Activated naive CD8-positive, alpha-beta T cell treated with anti-CD3 and anti-CD28 coated beads for 36 hours (primary cell): ENCODE measurements around the gene CYP46A1. TPM values are rescaled to one million over a fixed set of nuclear protein-coding genes. Genes with fewer than 3 reads are reported as not detected.
"Not testable (repeated sequence)": the region's sequence is repeated elsewhere in the genome, so short reads cannot be mapped to it uniquely, and the experiment has no call there.

ENCODE experiments used
- DNase-seq: peaks from one replicate; pipeline ENCODE4 v3.0.0; 2021
- H3K27ac Mint-ChIP-seq: one replicate; pipeline ENCODE4 v1.8.0; 2022; ENCODE audit warnings: mild to moderate bottlenecking, moderate library complexity, mixed read lengths
- H3K27me3 Mint-ChIP-seq: one replicate; pipeline ENCODE4 v1.8.0; 2022; ENCODE audit warnings: mild to moderate bottlenecking, mixed read lengths
- H3K36me3 Mint-ChIP-seq: one replicate; pipeline ENCODE4 v1.8.0; 2021; ENCODE audit warnings: mild to moderate bottlenecking, mixed read lengths
- H3K4me1 Mint-ChIP-seq: one replicate; pipeline ENCODE4 v1.8.0; 2021; ENCODE audit warnings: mixed read lengths
- H3K4me3 Mint-ChIP-seq: one replicate; pipeline ENCODE4 v1.8.0; 2022; ENCODE audit warnings: mild to moderate bottlenecking, moderate library complexity, mixed read lengths
- H3K9me3 Mint-ChIP-seq: one replicate; pipeline ENCODE4 v1.8.0; 2022; ENCODE audit warnings: mixed read lengths
- total RNA-seq, 2 experiments: library from RNA; stranded (reverse); gene quantifications; one replicate each; pipeline ENCODE4 v1.2.3, GENCODE V29; 2021

CYP46A1 gene
- total RNA-seq, 2 experiments from 2014 or later: 0.16 to 0.18 TPM

DNA sequence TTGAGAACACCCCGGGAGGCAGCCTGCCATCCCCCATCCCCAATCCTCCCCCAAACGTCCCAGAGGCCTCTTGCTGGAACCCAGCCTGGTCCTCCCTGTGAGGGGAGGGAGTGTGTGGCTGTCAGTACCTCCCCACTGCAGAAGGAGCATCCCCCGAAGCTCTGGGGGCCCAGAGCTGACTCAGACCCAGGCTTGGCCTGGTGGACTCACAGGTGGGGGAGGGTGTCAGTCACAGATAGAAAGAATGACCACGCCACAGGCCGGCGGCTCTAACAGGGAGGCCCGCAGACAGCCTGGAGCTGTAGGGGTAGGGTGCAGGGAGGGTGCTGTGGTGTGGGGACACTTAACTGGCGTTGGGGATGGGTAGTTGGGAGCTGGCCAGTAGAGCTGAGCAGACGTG is 33.9 kb upstream of the CYP46A1 start:
- no peaks in the 10 kb centered on the region for H3K9me3 Mint-ChIP-seq
- H3K4me3 Mint-ChIP-seq: no peak overlapping the region
- no peak for DNase-seq
- H3K27me3 Mint-ChIP-seq: peaks cover 39% of the 10 kb centered on the region
- no peaks in the 10 kb centered on the region for H3K36me3 Mint-ChIP-seq
- no peak overlapping the region for H3K27ac Mint-ChIP-seq
- no peaks in the 10 kb centered on the region for H3K4me1 Mint-ChIP-seq

DNA sequence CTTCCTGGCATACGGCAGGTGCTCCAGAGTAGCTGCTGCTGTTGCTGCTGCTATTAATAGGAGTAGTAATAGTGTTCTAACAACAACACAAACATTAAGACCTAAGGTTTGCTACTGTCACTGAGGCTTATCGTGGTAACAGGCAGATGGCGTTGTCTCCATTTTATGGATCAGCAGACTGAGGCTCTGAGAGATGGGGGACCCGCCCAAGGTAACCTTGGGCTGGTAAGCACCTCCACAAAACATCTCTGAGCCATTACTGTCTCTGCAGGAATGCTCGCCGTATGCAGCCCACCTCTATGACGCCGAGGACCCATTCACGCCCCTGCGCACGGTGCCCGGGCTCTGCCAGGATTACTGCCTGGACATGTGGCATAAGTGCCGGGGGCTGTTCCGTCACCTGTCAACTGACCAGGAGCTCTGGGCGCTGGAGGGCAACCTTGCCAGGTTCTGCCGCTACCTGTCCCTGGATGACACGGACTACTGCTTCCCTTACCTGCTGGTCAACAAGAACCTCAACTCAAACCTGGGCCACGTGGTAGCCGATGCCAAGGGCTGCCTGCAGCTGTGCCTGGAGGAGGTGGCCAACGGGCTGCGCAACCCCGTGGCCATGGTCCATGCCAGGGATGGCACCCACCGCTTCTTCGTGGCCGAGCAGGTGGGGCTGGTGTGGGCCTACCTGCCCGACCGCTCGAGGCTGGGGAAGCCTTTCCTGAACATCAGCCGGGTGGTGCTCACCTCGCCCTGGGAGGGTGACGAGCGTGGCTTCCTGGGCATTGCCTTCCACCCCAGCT is 31.9 kb upstream of the CYP46A1 start:
- Mint-ChIP-seq H3K9me3 (no peaks in the 10 kb centered on the region), H3K36me3 (no peaks in the 10 kb centered on the region), H3K4me3 (no peak overlapping the region), H3K27me3 (peaks cover 45% of the 10 kb centered on the region), H3K27ac (no peak overlapping the region), H3K4me1 (no peaks in the 10 kb centered on the region)
- DNase-seq: no peak

DNA sequence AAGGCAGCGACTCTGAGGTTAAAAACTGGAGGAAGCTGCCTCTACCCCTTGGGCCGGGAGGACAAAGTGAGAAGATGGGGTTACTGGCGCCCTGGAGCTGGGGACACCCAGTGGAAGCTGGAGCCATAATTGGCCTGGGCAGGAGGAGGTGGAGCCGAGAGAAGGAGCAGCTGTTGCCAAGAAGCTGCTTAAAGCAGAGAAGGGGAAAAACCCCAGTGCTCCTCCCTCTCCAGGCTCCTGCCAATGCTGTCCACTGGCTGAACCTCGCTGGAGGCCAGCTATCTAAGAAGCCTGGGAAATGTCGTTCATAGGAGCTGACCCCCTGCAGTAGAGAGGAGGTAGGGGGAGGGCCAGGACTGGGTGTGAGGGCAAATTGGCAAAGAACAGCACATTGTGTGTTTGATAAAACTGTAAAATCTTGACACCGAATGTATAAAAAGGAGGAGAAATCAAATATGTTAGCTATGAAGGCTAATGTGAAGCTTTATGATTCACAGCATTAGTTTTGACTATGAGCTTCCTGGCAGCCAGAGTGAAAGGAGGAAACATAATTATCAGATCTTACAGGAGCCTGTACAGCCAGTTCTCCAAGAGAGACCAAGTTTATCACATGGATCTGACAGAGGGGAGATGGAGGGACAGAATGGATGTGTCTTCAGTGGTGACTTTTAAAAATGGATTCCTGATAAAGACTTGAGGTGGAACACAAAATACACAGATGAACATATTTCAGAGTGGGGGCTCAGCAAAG is 29.7 kb upstream of the CYP46A1 start:
- H3K36me3 Mint-ChIP-seq: no peaks in the 10 kb centered on the region
- no peaks in the 10 kb centered on the region for H3K9me3 Mint-ChIP-seq
- no peak overlapping the region for H3K27ac Mint-ChIP-seq
- no peaks in the 10 kb centered on the region for H3K4me1 Mint-ChIP-seq
- peaks cover 57% of the 10 kb centered on the region for H3K27me3 Mint-ChIP-seq
- no peak overlapping the region for H3K4me3 Mint-ChIP-seq
- DNase-seq: no peak

DNA sequence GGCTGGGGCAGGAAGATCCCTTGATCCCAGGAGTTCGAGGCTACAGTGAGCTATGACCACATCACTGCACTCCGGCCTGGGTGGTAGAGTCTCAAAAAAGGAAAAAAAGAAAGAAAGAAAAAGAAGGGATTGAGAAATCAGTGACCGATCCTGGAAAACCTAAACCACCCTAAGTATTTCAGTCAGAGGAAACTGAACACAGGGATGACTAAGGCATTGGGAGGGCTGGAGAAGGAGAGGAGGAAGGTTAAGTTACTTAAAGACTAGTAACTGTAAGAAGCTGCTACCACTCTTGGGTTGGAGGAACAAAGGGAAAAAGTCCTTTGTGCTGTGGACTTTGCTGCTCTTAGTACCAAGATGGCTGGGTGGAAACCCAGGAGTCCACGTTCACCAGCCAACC is 28.6 kb upstream of the CYP46A1 start:
- Mint-ChIP-seq H3K36me3 (no peaks in the 10 kb centered on the region), H3K4me3 (no peak overlapping the region), H3K27ac (no peak overlapping the region), H3K27me3 (peaks cover 66% of the 10 kb centered on the region), H3K4me1 (peaks cover 2% of the 10 kb centered on the region), H3K9me3 (no peaks in the 10 kb centered on the region)
- DNase-seq: no peak

DNA sequence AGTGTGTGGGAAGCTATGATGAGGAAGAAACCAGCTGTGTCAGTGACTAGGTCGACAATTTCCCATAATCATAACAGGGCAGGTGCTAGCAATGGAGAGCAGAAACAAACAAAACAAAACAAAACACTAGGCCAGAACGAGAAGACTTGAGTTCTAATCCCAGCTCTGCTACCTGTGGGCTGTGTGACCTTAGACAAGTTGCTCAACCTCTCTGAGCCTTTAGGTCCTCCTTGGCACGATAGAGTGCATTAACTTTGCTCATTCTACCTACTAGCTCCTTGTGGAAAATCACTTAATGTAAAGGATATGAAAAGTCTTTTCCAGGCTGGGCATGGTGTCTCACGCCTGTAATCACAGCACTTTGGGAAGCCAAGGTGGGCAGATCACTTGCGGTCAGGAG is 27.9 kb upstream of the CYP46A1 start:
- peaks cover 68% of the 10 kb centered on the region for H3K27me3 Mint-ChIP-seq
- DNase-seq: no peak
- H3K4me3 Mint-ChIP-seq: no peak overlapping the region
- H3K4me1 Mint-ChIP-seq: peaks cover 2% of the 10 kb centered on the region
- H3K9me3 Mint-ChIP-seq: no peaks in the 10 kb centered on the region
- no peaks in the 10 kb centered on the region for H3K36me3 Mint-ChIP-seq
- no peak overlapping the region for H3K27ac Mint-ChIP-seq

DNA sequence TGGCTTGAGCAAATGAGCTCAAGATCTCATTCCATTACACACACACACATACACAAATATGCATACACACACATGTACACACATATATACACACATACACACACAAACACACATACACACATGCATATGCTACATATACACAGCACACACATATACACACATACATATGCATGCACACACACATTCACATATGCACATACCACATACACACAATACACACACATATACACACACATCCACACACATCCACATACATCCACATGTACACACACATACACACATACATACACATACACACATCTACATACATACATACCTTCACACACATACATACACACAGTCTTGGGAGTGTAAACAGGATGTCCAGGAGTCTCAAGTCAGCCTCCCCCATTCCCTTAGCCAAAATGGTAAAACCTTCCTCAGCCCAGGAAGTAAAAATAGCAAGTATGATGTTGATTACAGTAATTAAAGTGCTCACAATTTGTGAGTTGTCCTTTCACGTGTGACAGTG is 26.4 kb upstream of the CYP46A1 start:
- DNase-seq: no peak
- Mint-ChIP-seq H3K36me3 (no peaks in the 10 kb centered on the region), H3K27ac (no peak overlapping the region), H3K4me3 (no peak overlapping the region), H3K9me3 (no peaks in the 10 kb centered on the region), H3K4me1 (peaks cover 2% of the 10 kb centered on the region), H3K27me3 (peaks cover 78% of the 10 kb centered on the region)

DNA sequence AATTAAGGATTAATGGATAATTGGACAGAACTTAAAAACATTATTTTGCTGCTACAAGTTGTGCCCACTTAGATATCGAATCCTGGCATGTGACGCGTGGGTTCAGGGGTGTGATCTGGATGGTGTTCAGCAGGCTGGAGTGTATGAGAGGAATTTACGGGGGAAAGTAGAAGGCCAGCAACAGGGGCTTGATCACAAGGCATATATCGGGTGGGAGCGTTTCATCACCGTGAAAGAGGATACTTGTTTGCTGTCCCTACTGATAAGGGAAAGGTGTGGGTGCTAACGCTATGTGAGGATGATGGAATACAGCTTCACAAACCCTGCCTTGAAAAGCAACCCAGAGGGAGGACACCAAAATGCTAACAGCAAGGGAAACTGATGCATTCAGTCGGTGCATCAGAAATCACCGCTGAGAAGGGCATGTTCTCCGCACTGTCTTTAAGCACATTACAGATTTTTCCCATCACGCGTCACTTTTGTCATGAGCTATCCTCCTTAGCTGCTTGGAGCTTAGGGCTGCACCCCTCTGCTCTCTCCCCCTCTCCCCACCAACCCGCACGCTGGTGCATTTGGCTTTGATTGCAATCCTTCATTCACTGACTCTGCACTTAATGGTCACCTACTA is 25.8 kb upstream of the CYP46A1 start:
- Mint-ChIP-seq H3K27ac (no peak overlapping the region), H3K4me1 (peaks cover 2% of the 10 kb centered on the region), H3K9me3 (no peaks in the 10 kb centered on the region), H3K36me3 (no peaks in the 10 kb centered on the region), H3K27me3 (peaks cover 82% of the 10 kb centered on the region), H3K4me3 (no peak overlapping the region)
- DNase-seq: no peak

DNA sequence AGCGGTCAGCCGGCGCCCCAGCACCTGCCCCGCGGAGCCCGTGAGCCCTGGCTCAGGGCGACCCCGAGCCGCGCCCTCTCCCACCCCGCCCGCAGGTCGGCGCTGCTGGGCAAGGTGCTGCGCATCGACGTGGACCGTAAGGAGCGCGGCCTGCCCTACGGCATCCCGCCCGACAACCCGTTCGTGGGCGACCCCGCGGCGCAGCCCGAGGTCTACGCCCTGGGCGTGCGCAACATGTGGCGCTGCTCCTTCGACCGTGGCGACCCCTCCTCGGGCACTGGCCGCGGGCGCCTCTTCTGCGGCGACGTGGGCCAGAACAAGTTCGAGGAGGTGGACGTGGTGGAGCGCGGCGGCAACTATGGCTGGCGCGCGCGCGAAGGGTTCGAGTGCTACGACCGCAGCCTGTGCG is 24.8 kb upstream of the CYP46A1 start:
- Mint-ChIP-seq H3K4me3 (no peak overlapping the region), H3K9me3 (no peaks in the 10 kb centered on the region), H3K27ac (no peak overlapping the region), H3K36me3 (no peaks in the 10 kb centered on the region), H3K4me1 (peaks cover 2% of the 10 kb centered on the region), H3K27me3 (peaks cover 77% of the 10 kb centered on the region)
- peak; percentile 24 for DNase-seq

DNA sequence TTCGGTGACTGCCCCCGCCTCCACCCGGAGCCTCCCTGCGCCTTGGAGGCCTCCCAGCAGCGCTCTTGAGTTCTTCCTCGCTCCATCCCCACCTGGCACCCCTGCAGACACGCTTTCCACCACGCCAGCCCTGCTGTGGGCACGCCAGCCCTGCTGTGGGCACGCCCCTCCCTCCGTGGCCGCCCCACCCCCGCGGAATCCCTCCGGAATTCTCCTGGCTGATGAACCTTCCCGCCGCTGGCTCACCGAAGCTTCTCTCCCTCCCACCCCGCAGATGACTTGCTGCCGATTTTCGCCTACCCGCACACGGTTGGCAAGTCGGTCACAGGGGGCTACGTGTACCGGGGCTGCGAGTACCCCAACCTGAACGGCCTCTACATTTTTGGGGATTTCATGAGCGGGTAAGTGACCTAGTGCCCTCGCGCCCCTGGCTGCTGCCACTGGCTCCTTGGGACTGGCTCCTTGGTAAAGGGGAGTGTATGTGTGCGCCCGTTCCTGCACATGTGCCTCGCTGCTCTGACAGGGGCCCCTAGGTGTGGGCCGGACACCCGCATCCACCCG is 24.0 kb upstream of the CYP46A1 start:
- Mint-ChIP-seq H3K27ac (no peak overlapping the region), H3K9me3 (no peaks in the 10 kb centered on the region), H3K4me1 (peaks cover 2% of the 10 kb centered on the region), H3K36me3 (no peaks in the 10 kb centered on the region), H3K4me3 (no peak overlapping the region), H3K27me3 (peaks cover 72% of the 10 kb centered on the region)
- DNase-seq: no peak

DNA sequence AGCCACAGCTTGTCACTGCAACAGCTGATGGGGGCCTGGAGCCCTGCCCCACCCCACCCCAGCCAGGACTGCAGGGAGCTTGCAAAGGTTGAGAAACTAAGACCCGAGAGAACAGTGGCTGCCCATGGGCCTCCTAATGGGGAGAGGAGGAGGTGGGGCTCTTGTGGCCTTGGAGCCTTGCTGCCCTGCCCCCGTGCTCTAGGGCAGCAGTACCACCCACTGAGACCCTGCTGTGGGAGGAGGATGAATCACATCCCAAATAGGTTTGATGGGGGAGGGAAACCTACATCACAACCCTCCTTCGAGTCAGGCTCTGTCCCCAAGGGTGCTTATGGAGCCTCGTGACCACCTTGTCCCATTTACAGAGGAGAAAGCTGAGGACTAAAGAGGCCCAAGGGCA is 23.3 kb upstream of the CYP46A1 start:
- H3K4me3 Mint-ChIP-seq: no peak overlapping the region
- no peaks in the 10 kb centered on the region for H3K9me3 Mint-ChIP-seq
- peaks cover 66% of the 10 kb centered on the region for H3K27me3 Mint-ChIP-seq
- no peak overlapping the region for H3K27ac Mint-ChIP-seq
- H3K4me1 Mint-ChIP-seq: peaks cover 2% of the 10 kb centered on the region
- no peak for DNase-seq
- no peaks in the 10 kb centered on the region for H3K36me3 Mint-ChIP-seq

DNA sequence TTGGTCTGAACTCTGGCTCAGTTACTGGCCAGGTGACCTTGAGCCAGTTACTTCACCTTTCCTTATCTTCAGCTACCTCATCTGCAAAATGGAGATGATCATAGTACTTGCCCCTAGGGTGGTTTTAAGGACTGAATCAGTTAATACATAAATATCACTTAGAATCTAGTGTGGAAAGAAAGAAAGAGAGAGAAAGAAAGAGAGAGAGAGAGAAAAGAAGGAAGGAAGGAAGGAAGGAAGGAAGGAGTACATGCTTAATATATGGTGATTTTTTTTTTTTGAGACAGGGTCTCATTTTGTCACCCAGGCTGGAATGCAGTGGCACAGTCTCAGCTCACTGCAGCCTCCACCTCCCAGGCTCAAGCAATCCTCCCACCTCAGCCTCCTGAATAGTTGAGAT is 22.9 kb upstream of the CYP46A1 start:
- not testable (repeated sequence) for DNase-seq, H3K4me3 Mint-ChIP-seq, H3K9me3 Mint-ChIP-seq, H3K27ac Mint-ChIP-seq, H3K36me3 Mint-ChIP-seq, H3K4me1 Mint-ChIP-seq
- H3K27me3 Mint-ChIP-seq: peaks cover 62% of the 10 kb centered on the region

DNA sequence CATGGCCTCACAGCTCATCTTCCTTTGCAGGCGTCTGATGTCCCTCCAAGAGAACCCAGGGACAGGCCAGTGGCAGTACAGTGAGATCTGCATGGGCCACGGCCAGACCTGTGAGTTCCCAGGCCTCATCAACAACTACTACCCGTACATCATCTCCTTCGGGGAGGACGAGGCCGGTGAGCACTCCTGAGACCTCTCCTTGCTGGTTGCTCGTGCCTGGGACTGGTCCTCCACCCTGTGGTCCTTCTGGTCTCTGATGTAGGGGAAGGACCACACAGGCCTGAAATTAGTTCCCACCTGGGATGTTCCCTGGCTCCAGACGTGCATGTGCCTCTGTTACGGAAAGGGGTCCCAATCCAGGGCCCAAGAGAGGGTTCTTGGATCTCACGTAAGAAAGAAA is 21.3 kb upstream of the CYP46A1 start:
- H3K27me3 Mint-ChIP-seq: peaks cover 47% of the 10 kb centered on the region
- no peaks in the 10 kb centered on the region for H3K36me3 Mint-ChIP-seq
- no peaks in the 10 kb centered on the region for H3K9me3 Mint-ChIP-seq
- H3K4me1 Mint-ChIP-seq: peaks cover 2% of the 10 kb centered on the region
- no peak overlapping the region for H3K27ac Mint-ChIP-seq
- no peak for DNase-seq
- no peak overlapping the region for H3K4me3 Mint-ChIP-seq

DNA sequence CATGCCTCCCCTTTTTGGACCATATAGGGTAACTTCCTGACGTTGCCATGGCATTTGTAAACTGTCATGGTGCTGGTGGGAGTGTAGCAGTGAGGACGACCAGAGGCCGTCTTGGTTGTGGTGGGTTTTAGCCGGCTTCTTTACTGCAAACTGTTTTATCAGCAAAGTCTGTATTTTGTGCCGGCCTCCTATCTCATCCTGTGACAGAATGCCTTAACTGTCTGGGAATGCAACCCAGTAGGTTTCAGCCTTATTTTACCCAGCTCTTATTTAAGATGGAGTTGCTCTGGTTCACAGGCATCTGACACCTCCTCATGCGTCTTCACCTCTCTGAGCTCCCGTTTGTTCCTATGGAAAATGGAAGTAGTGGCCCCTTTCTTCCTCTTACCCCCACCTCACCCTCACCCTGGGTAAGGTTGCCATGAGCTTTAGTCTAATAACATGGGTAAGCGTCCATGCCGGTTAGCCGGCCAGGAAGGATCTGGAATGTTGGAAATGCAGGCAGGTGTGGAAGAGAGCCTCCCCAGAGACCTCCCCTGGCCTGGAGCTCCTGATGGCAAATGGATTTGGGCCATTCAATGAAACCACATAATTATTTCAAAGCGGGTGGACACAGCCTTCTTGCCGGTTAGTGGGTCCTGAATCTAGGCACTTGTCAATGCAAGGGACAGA is 20.6 kb upstream of the CYP46A1 start:
- Mint-ChIP-seq H3K4me1 (peaks cover 2% of the 10 kb centered on the region), H3K4me3 (no peak overlapping the region), H3K27me3 (peaks cover 41% of the 10 kb centered on the region), H3K27ac (no peak overlapping the region), H3K36me3 (no peaks in the 10 kb centered on the region), H3K9me3 (no peaks in the 10 kb centered on the region)
- DNase-seq: no peak

DNA sequence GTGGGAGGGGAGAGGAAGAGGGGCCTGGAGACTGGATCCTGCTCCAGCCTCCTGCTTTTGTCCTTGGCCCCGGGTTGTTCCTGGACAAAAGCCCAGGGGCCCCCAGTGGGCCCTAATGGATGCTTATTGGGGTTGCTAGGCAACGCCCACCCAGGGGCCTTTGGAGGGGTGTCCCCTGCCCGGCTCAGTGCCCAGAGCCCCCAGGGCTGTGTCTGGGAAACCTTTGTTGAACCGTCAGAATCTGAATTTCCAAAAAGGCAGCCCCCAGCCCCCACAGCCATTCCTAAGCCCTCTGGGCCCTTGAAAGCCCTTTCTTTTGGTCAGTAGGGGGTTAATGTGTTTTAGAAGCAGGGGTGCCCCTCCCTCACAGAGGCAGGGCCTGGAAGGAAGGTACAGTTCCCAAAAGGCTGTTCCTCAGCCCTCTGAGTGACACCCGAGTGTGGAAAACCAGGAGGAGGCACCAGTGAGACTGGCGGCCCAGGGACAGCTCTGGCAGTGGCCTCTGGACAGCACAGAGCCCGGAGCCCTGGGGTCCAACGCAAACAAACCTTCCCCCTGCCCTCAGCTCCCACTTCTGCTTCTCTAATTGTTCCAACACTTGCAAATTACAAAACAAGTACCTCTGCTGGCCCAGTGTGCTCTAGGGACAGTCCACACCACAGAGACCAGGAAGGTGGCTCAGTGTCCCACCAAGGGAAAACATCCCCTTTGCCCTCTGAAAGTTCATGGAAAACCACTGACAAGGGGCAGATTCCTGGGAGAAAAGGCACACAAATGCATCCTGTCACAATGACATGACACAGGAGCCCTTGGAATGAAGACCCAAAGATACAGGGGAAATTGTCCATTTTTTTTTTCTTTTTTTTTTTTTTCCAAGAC is 19.8 kb upstream of the CYP46A1 start:
- Mint-ChIP-seq H3K27ac (no peak overlapping the region), H3K36me3 (no peaks in the 10 kb centered on the region), H3K4me3 (no peak overlapping the region), H3K4me1 (peaks cover 2% of the 10 kb centered on the region), H3K27me3 (peaks cover 35% of the 10 kb centered on the region), H3K9me3 (no peaks in the 10 kb centered on the region)
- no peak for DNase-seq
